Glutamatergic neuron (in vitro differentiated cells): ENCODE data around the gene FGF3. TPM values are rescaled to one million over a fixed set of nuclear protein-coding genes. Genes with fewer than 3 reads are reported as not detected.

Source experiments
- DNase-seq: peaks from one replicate; pipeline ENCODE4 v3.0.0; 2022
- H3K27ac Mint-ChIP-seq: one replicate; pipeline ENCODE4 v1.8.0; 2020; ENCODE audit warnings: mild to moderate bottlenecking, mixed read lengths, inconsistent platforms; ENCODE audit not compliant: unreplicated experiment
- H3K27me3 Mint-ChIP-seq: one replicate; pipeline ENCODE4 v1.8.0; 2020; ENCODE audit warnings: mild to moderate bottlenecking, moderate library complexity, mixed read lengths, inconsistent platforms; ENCODE audit not compliant: unreplicated experiment
- H3K36me3 Mint-ChIP-seq: one replicate; pipeline ENCODE4 v1.8.0; 2020; ENCODE audit warnings: mild to moderate bottlenecking, mixed read lengths, inconsistent platforms; ENCODE audit not compliant: unreplicated experiment
- H3K4me1 Mint-ChIP-seq: one replicate; pipeline ENCODE4 v1.8.0; 2020; ENCODE audit warnings: mild to moderate bottlenecking, low read depth, mixed read lengths, inconsistent platforms; ENCODE audit not compliant: unreplicated experiment
- H3K4me3 Mint-ChIP-seq: one replicate; pipeline ENCODE4 v1.8.0; 2020; ENCODE audit warnings: mild to moderate bottlenecking, mixed read lengths, inconsistent platforms; ENCODE audit not compliant: unreplicated experiment
- H3K9me3 Mint-ChIP-seq: one replicate; pipeline ENCODE4 v1.8.0; 2020; ENCODE audit warnings: mild to moderate bottlenecking, moderate library complexity, mixed read lengths, inconsistent platforms; ENCODE audit not compliant: unreplicated experiment
- total RNA-seq: library from RNA; stranded (reverse); fragmentation: NEBNext Ultra II Directional; extraction: Animal tissue kit (Norgen Biotek cat#: 25700); gene quantifications from one replicate; pipeline ENCODE4 v1.2.1, GENCODE V29; 2021; ENCODE audit not compliant: unreplicated experiment
- TF ChIP-seq, protein P1 (sequence below): fragments of 200-600 bp; sonication (generic); IDR thresholded peaks from one replicate; pipeline ENCODE4 v1.5.0; 2021; ENCODE audit not compliant: partially characterized antibody, unreplicated experiment

FGF3 gene
- total RNA-seq, 1 donor from 2014 or later, result not detected

DNA sequence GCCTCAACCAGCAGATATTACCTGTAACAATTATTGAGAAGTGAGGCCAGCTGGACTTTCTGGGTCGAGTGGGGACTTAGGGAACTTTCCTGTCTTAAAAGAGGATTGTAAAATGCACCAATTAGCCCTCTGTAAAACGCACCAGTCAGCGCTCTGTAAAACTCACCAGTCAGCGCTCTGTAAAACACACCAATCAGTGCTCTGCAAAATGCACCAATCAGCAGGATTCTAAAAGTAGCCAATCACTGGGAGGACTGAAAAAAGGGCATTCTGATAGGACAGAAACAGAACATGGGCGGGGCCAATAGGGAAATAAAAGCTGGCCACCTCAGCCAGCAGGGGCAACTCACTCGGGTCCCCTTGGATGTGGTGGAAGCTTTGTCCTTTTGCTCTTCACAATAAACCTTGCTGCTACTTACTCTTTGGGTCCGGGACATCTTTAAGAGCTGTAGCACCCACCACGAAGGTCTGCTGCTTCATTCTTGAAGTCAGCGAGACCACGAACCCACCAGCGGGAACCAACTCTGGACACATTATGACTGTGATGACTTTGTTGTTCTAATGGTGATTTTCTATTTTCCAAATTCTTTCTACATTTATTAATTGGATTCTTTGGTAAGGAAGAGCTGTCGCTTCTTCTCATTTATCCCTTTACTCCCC lies 40.2 kb upstream of the FGF3 start:
- no peaks in the 10 kb centered on the region for H3K9me3 Mint-ChIP-seq
- no peak overlapping the region for H3K27ac Mint-ChIP-seq
- H3K27me3 Mint-ChIP-seq, result peaks cover 2% of the 10 kb centered on the region
- TF ChIP-seq, protein P1, sequence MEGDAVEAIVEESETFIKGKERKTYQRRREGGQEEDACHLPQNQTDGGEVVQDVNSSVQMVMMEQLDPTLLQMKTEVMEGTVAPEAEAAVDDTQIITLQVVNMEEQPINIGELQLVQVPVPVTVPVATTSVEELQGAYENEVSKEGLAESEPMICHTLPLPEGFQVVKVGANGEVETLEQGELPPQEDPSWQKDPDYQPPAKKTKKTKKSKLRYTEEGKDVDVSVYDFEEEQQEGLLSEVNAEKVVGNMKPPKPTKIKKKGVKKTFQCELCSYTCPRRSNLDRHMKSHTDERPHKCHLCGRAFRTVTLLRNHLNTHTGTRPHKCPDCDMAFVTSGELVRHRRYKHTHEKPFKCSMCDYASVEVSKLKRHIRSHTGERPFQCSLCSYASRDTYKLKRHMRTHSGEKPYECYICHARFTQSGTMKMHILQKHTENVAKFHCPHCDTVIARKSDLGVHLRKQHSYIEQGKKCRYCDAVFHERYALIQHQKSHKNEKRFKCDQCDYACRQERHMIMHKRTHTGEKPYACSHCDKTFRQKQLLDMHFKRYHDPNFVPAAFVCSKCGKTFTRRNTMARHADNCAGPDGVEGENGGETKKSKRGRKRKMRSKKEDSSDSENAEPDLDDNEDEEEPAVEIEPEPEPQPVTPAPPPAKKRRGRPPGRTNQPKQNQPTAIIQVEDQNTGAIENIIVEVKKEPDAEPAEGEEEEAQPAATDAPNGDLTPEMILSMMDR, result no peak
- H3K4me3 Mint-ChIP-seq, result no peak overlapping the region
- H3K36me3 Mint-ChIP-seq, result no peaks in the 10 kb centered on the region
- DNase-seq, result no peak
- H3K4me1 Mint-ChIP-seq, result no peaks in the 10 kb centered on the region

DNA sequence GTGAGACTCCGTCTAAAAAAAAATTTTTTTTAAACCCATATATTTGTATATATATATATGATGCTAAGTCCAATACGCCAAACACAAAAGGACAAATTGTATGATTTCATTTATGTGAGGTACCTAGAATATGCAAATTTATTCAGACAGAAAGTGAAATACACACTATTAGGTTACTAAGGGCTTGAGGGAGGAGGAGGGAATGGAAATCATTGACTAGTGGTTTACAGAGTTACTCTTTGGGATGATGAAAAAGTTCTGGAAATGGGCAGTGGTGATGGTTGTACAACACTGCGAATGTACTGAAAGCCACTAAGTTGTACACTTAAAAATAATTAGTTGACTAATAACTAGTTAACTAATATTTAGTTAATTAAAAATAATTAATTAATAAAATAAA lies 36.2 kb upstream of the FGF3 start:
- Mint-ChIP-seq H3K27me3 (peaks cover 3% of the 10 kb centered on the region), H3K27ac (no peak overlapping the region), H3K4me3 (no peak overlapping the region), H3K4me1 (no peaks in the 10 kb centered on the region), H3K36me3 (no peaks in the 10 kb centered on the region), H3K9me3 (no peaks in the 10 kb centered on the region)
- TF ChIP-seq, protein P1, result no peak
- DNase-seq, result no peak

DNA sequence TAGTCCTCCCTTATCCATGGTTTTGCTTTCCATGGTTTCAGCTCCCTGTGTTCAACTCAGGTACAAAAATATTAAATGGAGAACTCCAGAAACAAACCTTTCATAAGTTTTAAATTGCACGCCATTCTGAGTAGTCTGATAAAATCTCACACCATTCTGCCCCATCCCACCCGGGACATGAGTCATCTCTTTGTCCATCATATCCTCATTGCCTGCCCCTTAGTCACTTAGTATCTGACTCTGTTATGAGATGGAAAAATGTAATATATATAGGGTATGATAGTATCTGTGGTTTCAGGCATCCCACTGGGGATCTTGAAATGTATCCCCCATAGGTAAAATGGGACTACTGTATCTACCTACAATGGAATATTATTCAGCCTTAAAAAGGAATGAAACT lies 35.5 kb upstream of the FGF3 start:
- peaks cover 5% of the 10 kb centered on the region for H3K27me3 Mint-ChIP-seq
- TF ChIP-seq, protein P1, result no peak
- H3K4me1 Mint-ChIP-seq, result no peaks in the 10 kb centered on the region
- no peaks in the 10 kb centered on the region for H3K9me3 Mint-ChIP-seq
- no peak overlapping the region for H3K4me3 Mint-ChIP-seq
- H3K36me3 Mint-ChIP-seq, result no peaks in the 10 kb centered on the region
- no peak overlapping the region for H3K27ac Mint-ChIP-seq
- DNase-seq, result no peak

DNA sequence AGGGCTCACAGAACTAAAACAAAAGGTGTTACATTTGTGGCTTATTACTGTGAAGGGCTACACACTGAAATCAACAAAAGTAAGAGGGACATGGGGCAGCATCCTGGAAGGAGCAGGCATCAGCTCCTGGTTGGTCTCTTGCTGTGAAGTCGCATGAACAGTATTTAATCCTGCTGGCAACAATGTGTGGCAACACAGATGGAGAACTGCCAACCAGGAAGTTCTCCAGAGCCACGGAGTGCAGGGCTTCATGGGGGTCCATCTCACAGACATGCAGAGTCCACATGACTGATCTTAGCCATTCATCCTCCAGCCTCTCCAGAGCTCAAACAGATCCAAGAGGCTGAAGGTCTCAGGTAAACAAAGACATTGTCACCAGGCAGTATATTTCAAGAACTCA lies 32.8 kb upstream of the FGF3 start:
- no peaks in the 10 kb centered on the region for H3K4me1 Mint-ChIP-seq
- H3K27me3 Mint-ChIP-seq, result peaks cover 5% of the 10 kb centered on the region
- no peak for DNase-seq
- peaks cover 5% of the 10 kb centered on the region for H3K36me3 Mint-ChIP-seq
- no peak overlapping the region for H3K27ac Mint-ChIP-seq
- peaks cover 2% of the 10 kb centered on the region for H3K9me3 Mint-ChIP-seq
- H3K4me3 Mint-ChIP-seq, result no peak overlapping the region
- TF ChIP-seq, protein P1, result no peak

DNA sequence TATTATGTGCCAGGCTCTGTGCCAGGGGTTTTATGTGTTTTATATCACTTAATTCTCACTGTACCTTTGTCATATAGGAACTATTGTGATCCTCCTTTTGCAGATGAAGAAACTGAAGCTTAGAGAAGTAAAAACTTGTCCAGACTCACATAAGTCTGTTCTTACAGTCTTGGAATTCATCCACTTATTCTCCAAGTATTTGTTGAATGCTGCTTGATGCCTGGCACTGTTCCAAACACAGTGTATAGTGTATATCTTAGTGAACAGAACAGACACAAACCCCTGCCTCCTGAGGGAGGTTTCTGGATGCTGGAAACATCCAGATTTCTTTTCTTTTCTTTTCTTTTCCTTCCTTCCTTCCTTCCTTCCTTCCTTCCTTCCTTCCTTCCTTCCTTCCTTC lies 29.0 kb upstream of the FGF3 start:
- Mint-ChIP-seq H3K4me3 (no peak overlapping the region), H3K4me1 (no peaks in the 10 kb centered on the region), H3K27ac (no peak overlapping the region), H3K27me3 (peaks cover 5% of the 10 kb centered on the region), H3K9me3 (peaks cover 2% of the 10 kb centered on the region), H3K36me3 (peaks cover 5% of the 10 kb centered on the region)
- TF ChIP-seq, protein P1, result no peak
- DNase-seq, result no peak
